C4-2B (cell line): Measurements from ENCODE around the gene GAA.

Experiments used
- CTCF ChIP-seq: fragments of 450-650 bp; conservative IDR thresholded peaks from 2 replicates; pipeline ENCODE4 v1.5.1; 2017; ENCODE audit warnings: mild to moderate bottlenecking
- ZFX ChIP-seq: fragments of 450-650 bp; IDR thresholded peaks from 2 replicates; pipeline ENCODE4 v1.6.1; 2017

DNA sequence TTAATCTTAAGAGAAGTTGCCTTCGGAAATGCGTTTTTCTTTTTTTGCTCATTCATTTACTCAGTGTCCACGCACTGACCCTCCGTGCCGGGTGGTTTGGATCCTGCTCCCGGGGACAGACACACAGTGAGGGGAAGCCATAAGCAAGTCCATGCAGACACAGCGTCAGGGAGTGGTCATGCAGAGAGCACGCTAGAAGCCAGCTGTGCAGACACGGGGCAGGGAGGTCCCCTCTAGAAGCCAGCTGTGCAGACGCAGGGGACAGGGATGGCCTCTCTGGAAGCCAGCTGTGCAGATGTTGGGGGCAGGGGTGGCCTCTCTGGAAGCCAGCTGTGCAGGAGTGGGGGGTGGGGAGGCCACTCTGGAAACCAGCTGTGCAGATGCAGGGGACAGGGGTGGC, 4.8 kb downstream of the GAA start:
- TF ChIP-seq CTCF (no peak), ZFX (no peak)
